Frontal cortex (tissue), 4 donors: Measurements from ENCODE around the gene CHRNA5. TPM values are rescaled to one million over a fixed set of nuclear protein-coding genes. Genes with fewer than 3 reads are reported as not detected.
"Not testable (repeated sequence)": the region's sequence is repeated elsewhere in the genome, so short reads cannot be mapped to it uniquely, and the experiment has no call there.

Experiments used
- DNase-seq, 2 donors: peaks; one replicate each; pipeline ENCODE4 v3.0.0; 2012; ENCODE audit warnings: low spot score in 2 of 2
- FAIRE-seq: peaks from 2 replicates; lab custom pipeline; 2012; peaks lifted over from hg19 to GRCh38; lab: Jason Lieb, UNC
- total RNA-seq: library from RNA; depleted of rRNA; stranded (reverse); fragments of >200 nt; gene quantifications from one replicate; pipeline ENCODE4 v1.2.3, GENCODE V29; 2014
- donor health status: control.
- donor health status: control.
- donor health status: control.

The CHRNA5 gene
- total RNA-seq, 1 donor from 2014 or later = 11.4 TPM

DNA sequence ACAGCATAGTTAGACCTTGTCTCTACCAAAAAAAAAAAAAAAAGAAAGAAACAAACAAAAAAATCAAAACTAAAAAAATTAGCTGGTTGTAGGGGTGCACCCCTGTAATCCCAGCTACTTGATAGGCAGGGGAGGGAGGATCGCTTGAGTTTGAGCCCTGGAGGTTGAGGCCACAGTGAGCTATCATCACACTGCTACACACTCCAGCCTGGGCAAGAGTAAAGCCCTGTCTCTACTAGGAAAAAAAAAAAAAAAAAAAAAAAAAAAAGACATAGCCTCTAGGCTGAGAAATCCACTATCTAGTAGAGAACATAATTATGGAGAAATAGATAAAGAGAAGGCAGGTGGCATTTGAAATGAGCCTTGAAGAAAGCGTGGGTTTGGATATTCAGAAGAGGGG, 2.2 kb upstream of the CHRNA5 start:
- no peak for DNase-seq
- FAIRE-seq = no peak

DNA sequence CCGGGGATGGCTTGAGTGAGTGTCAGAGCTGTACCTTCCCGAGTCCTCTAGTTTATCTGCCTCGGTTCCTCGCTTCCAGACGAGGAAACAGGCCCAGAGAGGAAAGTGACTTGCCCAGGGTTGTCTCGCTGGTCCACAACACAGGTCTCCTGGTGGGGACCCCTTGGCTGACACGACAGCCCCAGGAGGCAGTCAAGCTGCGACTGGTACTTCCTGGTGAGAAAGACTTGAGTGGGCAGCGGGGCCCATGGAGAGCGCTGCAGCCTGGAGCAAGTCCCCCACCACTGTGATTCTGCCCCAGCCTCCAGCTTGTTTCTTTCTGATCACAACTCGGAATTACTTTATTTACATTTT, 600 bp upstream of the CHRNA5 start:
- DNase-seq (no peak), FAIRE-seq (no peak)

GRCh38 chr15:78565951-78566774, 843 bp downstream of the CHRNA5 start:
- DNase-seq (peak in 1 of 2 donors; percentile 10), FAIRE-seq (no peak)

- no peak for FAIRE-seq
These were observed 2.2 kb downstream of the CHRNA5 start for GRCh38 chr15:78567531-78567930.

DNA sequence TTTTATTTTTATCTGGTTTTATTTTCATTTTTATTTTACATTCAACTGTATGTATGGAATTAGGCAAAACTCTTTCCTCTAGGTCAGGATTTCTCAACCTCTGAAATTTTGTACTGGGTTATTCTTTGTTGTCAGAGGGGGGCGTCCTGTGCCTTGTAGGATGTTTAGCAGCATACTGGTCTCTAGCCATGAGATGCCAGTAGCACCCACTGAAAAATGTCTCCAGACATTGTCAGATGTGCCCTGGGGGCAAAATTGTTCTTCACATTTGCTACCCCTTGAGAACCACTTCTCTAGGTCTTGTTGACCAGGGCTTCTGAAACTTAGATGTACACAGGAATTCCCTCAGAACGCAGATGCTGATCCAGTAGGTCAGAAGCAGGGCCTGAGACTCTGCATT, 5.4 kb downstream of the CHRNA5 start:
- no peak for FAIRE-seq
- no peak for DNase-seq

More at GRCh38 chr15:78567531-78567930, 2.2 kb downstream of the CHRNA5 start:
- DNase-seq = no peak

DNA sequence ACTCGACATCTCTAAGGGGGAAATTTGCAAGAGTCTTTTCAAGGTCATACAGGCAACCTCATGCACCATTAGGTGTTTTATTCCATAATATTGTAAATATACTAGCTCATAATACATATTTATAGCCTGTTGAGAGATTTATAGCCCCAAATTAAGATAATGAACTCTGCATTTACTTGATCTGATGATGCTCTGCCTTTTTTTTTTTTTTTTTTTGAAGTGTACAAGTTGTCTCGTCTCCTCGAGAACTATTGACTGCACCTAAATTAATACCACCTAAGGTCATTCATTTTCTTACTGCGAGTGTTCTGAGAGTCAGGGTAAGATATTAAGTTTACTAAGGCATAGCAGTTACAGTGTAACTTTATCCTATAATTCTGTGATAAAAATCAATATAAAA, 6.1 kb downstream of the CHRNA5 start:
- DNase-seq = no peak

GRCh38 chr15:78573416-78573815, 8.1 kb downstream of the CHRNA5 start:
- DNase-seq (no peak), FAIRE-seq (no peak)

More for the DNA sequence above, 6.1 kb downstream of the CHRNA5 start:
- no peak for FAIRE-seq

DNA sequence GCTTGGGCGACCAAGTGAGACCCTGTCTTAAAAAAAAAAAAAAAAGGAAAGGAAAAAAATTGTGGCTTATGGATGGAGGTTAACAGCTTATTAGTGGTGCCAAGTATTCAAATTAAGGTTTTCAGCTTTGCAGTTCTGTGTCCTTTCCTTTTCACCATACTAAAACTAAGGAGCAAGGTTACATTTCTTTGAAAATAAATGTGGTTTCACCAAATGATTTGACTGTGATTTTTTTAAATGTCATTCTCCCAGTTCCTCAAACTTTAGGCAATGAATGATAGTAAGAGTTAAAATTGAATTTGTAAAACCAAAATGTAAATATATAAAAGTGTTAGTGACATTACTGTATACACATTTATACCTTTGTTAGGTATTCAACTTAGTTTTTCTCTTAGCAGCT, 9.6 kb downstream of the CHRNA5 start:
- FAIRE-seq (no peak), DNase-seq (no peak)

DNA sequence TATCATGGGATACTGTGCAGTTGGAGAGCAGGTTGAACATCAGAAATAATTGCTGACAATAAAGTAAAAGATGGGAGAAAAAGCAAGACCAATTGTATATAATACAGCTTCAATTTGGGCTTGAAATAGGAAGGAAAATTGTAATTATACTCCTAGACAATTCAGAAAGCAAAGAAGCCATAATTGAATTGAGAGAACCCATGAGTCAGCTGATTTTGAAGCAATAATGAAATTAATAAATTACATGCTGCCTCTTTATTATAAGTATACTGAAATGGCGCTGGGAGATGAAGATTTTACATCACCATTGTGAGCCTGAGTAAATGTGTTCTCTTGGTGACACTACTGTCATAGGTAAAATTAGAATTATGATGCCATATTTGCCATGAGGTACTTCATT, 32.3 kb downstream of the CHRNA5 start:
- FAIRE-seq = no peak
- no peak for DNase-seq

- FAIRE-seq (no peak), DNase-seq (no peak)
These were observed 33.0 kb downstream of the CHRNA5 start for GRCh38 chr15:78598348-78598747.

DNA sequence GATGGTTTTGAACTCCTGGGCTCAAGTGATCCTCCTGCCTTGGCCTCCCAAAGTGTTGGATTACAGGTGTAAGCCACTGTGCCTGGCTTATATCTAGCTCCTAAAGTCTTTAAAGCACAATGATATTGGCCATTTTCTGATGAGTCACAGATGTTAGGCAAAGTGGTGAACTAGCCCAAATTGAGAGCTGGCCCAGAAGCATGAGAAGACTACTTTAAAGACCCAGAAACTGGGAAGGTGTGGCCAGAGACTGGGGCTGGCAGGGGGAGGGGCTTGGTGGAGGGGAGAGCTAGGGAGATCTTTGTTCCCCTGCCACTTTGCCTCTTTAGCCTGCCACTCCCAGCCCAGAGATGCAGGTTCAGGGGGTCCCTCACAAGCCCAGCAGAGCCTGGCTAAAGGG, 33.9 kb downstream of the CHRNA5 start:
- FAIRE-seq (no peak), DNase-seq (no peak)

- FAIRE-seq (no peak), DNase-seq (no peak)
These were observed 38.1 kb downstream of the CHRNA5 start for GRCh38 chr15:78603467-78603866.

GRCh38 chr15:78604420-78604819, 39.1 kb downstream of the CHRNA5 start:
- FAIRE-seq = no peak
- no peak for DNase-seq

- no peak for FAIRE-seq
- no peak for DNase-seq
These were observed 39.9 kb downstream of the CHRNA5 start for GRCh38 chr15:78605201-78605600.

DNA sequence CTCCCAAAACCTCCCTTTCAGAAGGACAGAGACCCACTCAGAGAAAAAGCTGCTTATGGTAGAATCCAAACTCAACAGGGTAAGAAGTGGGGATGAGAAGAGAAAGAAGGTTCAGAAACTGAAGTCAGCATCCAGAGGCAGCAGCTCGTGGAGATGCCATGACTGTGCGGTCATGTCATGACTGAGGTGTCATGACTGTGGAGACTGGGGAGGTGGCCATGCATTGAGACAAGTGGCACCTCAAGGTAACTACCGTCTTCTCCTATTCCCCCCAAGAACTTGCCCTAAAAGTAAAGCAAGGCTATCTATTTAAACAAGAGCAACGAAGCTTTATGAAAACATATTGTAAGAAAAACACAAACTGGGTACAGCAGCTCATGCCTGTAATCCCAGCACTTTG, 40.4 kb downstream of the CHRNA5 start:
- FAIRE-seq (no peak), DNase-seq (no peak)

DNA sequence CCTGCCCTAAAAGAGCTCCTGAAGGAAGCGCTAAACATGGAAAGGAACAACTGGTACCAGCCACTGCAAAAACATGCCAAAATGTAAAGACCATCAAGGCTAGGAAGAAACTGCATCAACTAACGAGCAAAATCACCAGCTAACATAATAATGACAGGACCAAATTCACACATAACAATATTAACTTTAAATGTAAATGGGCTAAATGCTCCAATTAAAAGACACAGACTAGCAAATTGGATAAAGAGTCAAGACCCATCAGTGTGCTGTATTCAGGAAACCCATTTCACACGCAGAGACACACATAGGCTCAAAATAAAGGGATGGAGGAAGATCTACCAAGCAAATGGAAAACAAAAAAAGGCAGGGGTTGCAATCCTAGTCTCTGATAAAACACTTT, 44.2 kb downstream of the CHRNA5 start:
- not testable (repeated sequence) for FAIRE-seq, DNase-seq

GRCh38 chr15:78614021-78614420, 48.7 kb downstream of the CHRNA5 start:
- no peak for FAIRE-seq
- DNase-seq = no peak

GRCh38 chr15:78615151-78615589, 49.9 kb downstream of the CHRNA5 start:
- DNase-seq (peak in 1 of 2 donors; percentile 4), FAIRE-seq (no peak)

DNA sequence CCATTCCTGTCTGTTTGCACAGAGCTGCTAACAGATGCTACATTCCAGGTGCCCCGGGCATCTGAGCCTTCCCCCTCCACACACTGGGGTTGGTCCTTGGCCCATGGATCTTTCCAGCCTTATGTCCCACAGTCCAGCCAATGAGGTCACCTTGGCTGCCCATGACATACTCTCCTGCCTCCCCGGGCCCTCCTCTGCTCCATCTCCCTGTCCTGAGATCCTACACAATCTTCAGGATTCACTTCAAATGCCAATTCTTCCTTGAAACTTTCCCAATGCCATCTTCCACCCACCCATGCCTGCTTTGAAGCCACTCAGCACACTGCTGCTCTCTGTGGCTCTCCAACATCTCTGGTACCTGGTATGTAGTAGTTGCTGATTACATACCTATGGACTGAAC, 51.2 kb downstream of the CHRNA5 start:
- FAIRE-seq (no peak), DNase-seq (peak in 1 of 2 donors; percentile 4)

- DNase-seq = peak in 1 of 2 donors; percentile 3
- FAIRE-seq = no peak
These were observed 51.8 kb downstream of the CHRNA5 start for GRCh38 chr15:78617076-78617475.

- no peak for FAIRE-seq
These were observed 52.2 kb downstream of the CHRNA5 start for GRCh38 chr15:78617516-78617915.

GRCh38 chr15:78618064-78618463, 52.7 kb downstream of the CHRNA5 start:
- no peak for DNase-seq
- FAIRE-seq = no peak

More at GRCh38 chr15:78617516-78617915, 52.2 kb downstream of the CHRNA5 start:
- DNase-seq = no peak
